Astrocyte (in vitro differentiated cells and primary cell): ENCODE measurements around the gene TSTD2. TPM values are rescaled to one million over a fixed set of nuclear protein-coding genes. Genes with fewer than 3 reads are reported as not detected.
"Not testable (repeated sequence)": the region's sequence is repeated elsewhere in the genome, so short reads cannot be mapped to it uniquely, and the experiment has no call there.

Experiments used
- DNase-seq: peaks from one replicate; pipeline ENCODE4 v3.0.0-alpha.2; 2010; ENCODE audit warnings: low read depth
- FAIRE-seq: peaks from 2 replicates; lab custom pipeline; 2011; peaks lifted over from hg19 to GRCh38; lab: Jason Lieb, UNC
- H2AFZ ChIP-seq: 2 replicates; pipeline ENCODE4 v1.6.0; 2012; ENCODE audit warnings: low read depth, low read length, inconsistent platforms
- H3K27ac ChIP-seq: 2 replicates; pipeline ENCODE4 v1.5.1; 2011; ENCODE audit warnings: low read depth, low read length, inconsistent platforms
- H3K27me3 ChIP-seq: 2 replicates; pipeline ENCODE4 v1.6.0; 2011; ENCODE audit warnings: low read length, inconsistent platforms; ENCODE audit not compliant: insufficient read depth
- H3K36me3 ChIP-seq: 2 replicates; pipeline ENCODE4 v1.5.1; 2011; ENCODE audit warnings: low read length, inconsistent platforms; ENCODE audit not compliant: insufficient read depth
- H3K4me1 ChIP-seq: 2 replicates; pipeline ENCODE4 v1.5.1; 2011; ENCODE audit warnings: low read length, inconsistent platforms; ENCODE audit not compliant: insufficient read depth
- H3K4me2 ChIP-seq: 2 replicates; pipeline ENCODE4 v1.6.0; 2012; ENCODE audit warnings: low read length, inconsistent platforms
- H3K4me3 ChIP-seq: 2 replicates; pipeline ENCODE4 v1.5.1; 2011; ENCODE audit warnings: low read depth, mild to moderate bottlenecking, low read length, inconsistent platforms; ENCODE audit not compliant: insufficient read depth
- H3K79me2 ChIP-seq: 2 replicates; pipeline ENCODE4 v1.6.0; 2012; ENCODE audit warnings: mild to moderate bottlenecking, low read length, inconsistent platforms; ENCODE audit not compliant: insufficient read depth
- H3K9ac ChIP-seq: 2 replicates; pipeline ENCODE4 v1.6.0; 2012; ENCODE audit warnings: mild to moderate bottlenecking, low read length, inconsistent platforms
- H3K9me3 ChIP-seq: 2 replicates; pipeline ENCODE4 v1.5.1; 2012; ENCODE audit warnings: low read depth, mild to moderate bottlenecking, low read length, inconsistent platforms; ENCODE audit not compliant: insufficient read depth
- H4K20me1 ChIP-seq: 2 replicates; pipeline ENCODE4 v1.6.0; 2012; ENCODE audit warnings: low read length, inconsistent platforms; ENCODE audit not compliant: insufficient read depth
- H3K27ac Mint-ChIP-seq: one replicate; pipeline ENCODE4 v1.8.0; 2021; ENCODE audit warnings: mild to moderate bottlenecking, mixed read lengths; ENCODE audit not compliant: unreplicated experiment
- H3K27me3 Mint-ChIP-seq: one replicate; pipeline ENCODE4 v1.8.0; 2021; ENCODE audit warnings: low read depth, mixed read lengths; ENCODE audit not compliant: unreplicated experiment
- H3K36me3 Mint-ChIP-seq: one replicate; pipeline ENCODE4 v1.8.0; 2021; ENCODE audit warnings: low read depth, mixed read lengths; ENCODE audit not compliant: unreplicated experiment
- H3K4me1 Mint-ChIP-seq: one replicate; pipeline ENCODE4 v1.8.0; 2021; ENCODE audit warnings: low read depth, mixed read lengths; ENCODE audit not compliant: unreplicated experiment
- H3K4me3 Mint-ChIP-seq: one replicate; pipeline ENCODE4 v1.8.0; 2021; ENCODE audit warnings: mild to moderate bottlenecking, moderate library complexity, mixed read lengths; ENCODE audit not compliant: unreplicated experiment
- H3K9me3 Mint-ChIP-seq: one replicate; pipeline ENCODE4 v1.8.0; 2021; ENCODE audit warnings: mild to moderate bottlenecking, mixed read lengths; ENCODE audit not compliant: unreplicated experiment
- EZH2 ChIP-seq: IDR thresholded peaks from 2 replicates; pipeline ENCODE4 v1.6.1; 2012; ENCODE audit warnings: mild to moderate bottlenecking, low read length, inconsistent platforms; ENCODE audit not compliant: insufficient read depth
- total RNA-seq: library from RNA; stranded (reverse); gene quantifications from 2 replicates; pipeline ENCODE4 v1.2.1, GENCODE V29; 2021
- TF ChIP-seq, protein P1 (sequence below): IDR thresholded peaks from 2 replicates; pipeline ENCODE4 v1.5.1; 2011; ENCODE audit warnings: low read depth, mild to moderate bottlenecking, inconsistent platforms, low read length, moderate library complexity; ENCODE audit not compliant: insufficient read depth

The TSTD2 gene
- total RNA-seq, 1 donor from 2014 or later: 19.4 TPM

DNA sequence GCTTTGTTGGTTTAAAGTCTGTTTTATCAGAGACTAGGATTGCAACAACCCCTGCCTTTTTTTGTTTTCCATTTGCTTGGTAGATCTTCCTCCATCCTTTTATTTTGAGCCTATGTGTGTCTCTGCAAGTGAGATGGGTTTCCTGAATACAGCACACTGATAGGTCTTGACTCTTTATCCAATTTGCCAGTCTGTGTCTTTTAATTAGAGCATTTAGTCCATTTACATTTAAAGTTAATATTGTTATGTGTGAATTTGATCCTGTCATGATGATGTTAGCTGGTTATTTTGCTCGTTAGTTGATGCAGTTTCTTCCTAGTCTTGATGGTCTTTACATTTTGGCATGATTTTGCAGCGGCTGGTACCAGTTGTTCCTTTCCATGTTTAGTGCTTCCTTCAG is 48.4 kb downstream of the TSTD2 start:
- H3K27ac Mint-ChIP-seq, H3K36me3 ChIP-seq, H3K9ac ChIP-seq, H3K79me2 ChIP-seq, H4K20me1 ChIP-seq, H3K9me3 Mint-ChIP-seq, H3K4me3 ChIP-seq, H2AFZ ChIP-seq, H3K4me1 Mint-ChIP-seq, H3K27me3 Mint-ChIP-seq, H3K27me3 ChIP-seq, H3K9me3 ChIP-seq, H3K4me3 Mint-ChIP-seq, FAIRE-seq, H3K36me3 Mint-ChIP-seq, DNase-seq, H3K4me1 ChIP-seq, H3K4me2 ChIP-seq, H3K27ac ChIP-seq: not testable (repeated sequence)

DNA sequence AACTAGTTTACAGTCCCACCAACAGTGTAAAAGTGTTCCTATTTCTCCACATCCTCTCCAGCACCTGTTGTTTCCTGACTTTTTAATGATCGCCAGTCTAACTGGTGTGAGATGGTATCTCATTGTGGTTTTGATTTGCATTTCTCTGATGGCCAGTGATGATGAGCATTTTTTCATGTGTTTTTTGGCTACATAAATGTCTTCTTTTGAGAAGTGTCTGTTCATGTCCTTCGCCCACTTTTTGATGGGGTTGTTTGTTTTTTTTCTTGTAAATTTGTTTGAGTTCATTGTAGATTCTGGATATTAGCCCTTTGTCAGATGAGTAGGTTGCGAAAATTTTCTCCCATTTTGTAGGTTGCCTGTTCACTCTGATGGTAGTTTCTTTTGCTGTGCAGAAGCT is 51.6 kb downstream of the TSTD2 start:
- H3K27me3 ChIP-seq, H2AFZ ChIP-seq, H3K27ac Mint-ChIP-seq, H4K20me1 ChIP-seq, H3K4me2 ChIP-seq, H3K4me1 Mint-ChIP-seq, H3K79me2 ChIP-seq, FAIRE-seq, H3K9ac ChIP-seq, H3K27me3 Mint-ChIP-seq, DNase-seq, H3K9me3 ChIP-seq, H3K36me3 ChIP-seq, H3K36me3 Mint-ChIP-seq, H3K4me3 Mint-ChIP-seq, H3K27ac ChIP-seq, H3K9me3 Mint-ChIP-seq, H3K4me1 ChIP-seq, H3K4me3 ChIP-seq: not testable (repeated sequence)

DNA sequence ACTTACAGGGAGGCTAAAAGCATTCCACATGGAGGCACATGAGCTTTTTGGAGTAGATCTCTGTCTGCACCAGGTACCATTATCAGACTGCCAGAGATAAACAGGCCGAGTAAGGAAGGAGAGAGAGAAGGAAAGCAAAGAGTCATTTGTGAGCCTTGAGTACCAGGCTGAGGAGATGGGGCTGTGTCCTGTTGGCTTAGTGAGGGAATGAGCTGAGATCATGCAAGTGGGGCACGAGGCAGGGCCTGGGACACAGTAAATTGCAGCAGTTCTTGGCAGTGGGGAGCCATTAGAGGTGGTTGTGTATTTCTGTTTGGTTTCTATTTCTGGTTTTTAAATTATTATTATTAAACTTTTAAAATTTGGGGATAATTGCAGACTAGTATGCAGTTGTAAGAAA is 53.3 kb downstream of the TSTD2 start:
- no peak overlapping the region for H3K4me3 Mint-ChIP-seq
- no peak for FAIRE-seq
- H3K27ac Mint-ChIP-seq: no peak overlapping the region

More for the DNA sequence above, 53.3 kb downstream of the TSTD2 start:
- H3K9me3 ChIP-seq: no peaks in the 10 kb centered on the region
- no peaks in the 10 kb centered on the region for H3K9me3 Mint-ChIP-seq
- no peaks in the 10 kb centered on the region for H3K36me3 ChIP-seq
- no peak for TF ChIP-seq EZH2
- TF ChIP-seq, protein P1, sequence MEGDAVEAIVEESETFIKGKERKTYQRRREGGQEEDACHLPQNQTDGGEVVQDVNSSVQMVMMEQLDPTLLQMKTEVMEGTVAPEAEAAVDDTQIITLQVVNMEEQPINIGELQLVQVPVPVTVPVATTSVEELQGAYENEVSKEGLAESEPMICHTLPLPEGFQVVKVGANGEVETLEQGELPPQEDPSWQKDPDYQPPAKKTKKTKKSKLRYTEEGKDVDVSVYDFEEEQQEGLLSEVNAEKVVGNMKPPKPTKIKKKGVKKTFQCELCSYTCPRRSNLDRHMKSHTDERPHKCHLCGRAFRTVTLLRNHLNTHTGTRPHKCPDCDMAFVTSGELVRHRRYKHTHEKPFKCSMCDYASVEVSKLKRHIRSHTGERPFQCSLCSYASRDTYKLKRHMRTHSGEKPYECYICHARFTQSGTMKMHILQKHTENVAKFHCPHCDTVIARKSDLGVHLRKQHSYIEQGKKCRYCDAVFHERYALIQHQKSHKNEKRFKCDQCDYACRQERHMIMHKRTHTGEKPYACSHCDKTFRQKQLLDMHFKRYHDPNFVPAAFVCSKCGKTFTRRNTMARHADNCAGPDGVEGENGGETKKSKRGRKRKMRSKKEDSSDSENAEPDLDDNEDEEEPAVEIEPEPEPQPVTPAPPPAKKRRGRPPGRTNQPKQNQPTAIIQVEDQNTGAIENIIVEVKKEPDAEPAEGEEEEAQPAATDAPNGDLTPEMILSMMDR: no peak
- no peak overlapping the region for H3K27ac ChIP-seq
- H3K4me3 ChIP-seq: no peak overlapping the region
- H3K36me3 Mint-ChIP-seq: no peaks in the 10 kb centered on the region
- H3K4me1 ChIP-seq: no peaks in the 10 kb centered on the region
- DNase-seq: no peak
- H3K79me2 ChIP-seq: no peaks in the 10 kb centered on the region
- H3K9ac ChIP-seq: no peak overlapping the region
- no peaks in the 10 kb centered on the region for H4K20me1 ChIP-seq
- H3K27me3 ChIP-seq: no peaks in the 10 kb centered on the region
- H3K4me1 Mint-ChIP-seq: no peaks in the 10 kb centered on the region
- H3K27me3 Mint-ChIP-seq: peaks cover 13% of the 10 kb centered on the region
- no peak overlapping the region for H3K4me2 ChIP-seq
- H2AFZ ChIP-seq: no peak overlapping the region
